ENCODE data around the gene FXYD5. TPM values are rescaled to one million over a fixed set of nuclear protein-coding genes. Genes with fewer than 3 reads are reported as not detected.

The FXYD5 gene
- total RNA-seq, 1 donor from 2014 or later, result 135 TPM

DNA sequence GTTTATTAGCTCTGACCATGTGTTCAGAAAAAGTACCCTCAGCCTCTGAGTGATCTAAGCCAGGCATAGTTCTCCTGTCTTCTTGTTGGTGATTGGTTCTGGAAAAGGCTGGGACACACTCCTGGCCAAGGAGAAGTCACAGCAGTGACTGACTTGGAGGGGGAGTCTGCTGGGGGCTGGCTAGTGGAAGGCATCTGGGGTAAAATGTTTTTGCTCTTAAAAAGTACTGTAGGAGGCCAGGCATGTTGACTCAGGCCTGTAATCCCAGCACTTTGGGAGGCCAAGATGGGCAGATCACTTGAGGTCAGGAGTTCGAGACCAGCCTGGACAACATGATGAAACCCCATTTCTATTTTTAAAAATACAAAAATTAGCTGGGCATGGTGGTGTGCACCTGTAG is 52.3 kb downstream of the FXYD5 start:
- Histone ChIP-seq H3K27me3 (ENCODE audit: control insufficient read depth, insufficient read depth, low read length) (peaks cover 2% of the 10 kb centered on the region), H3K4me3 (ENCODE audit: low read depth, low read length) (no peak overlapping the region), H3K36me3 (ENCODE audit: control insufficient read depth, insufficient read depth, low read length) (no peaks in the 10 kb centered on the region)
- TF ChIP-seq, protein P1, sequence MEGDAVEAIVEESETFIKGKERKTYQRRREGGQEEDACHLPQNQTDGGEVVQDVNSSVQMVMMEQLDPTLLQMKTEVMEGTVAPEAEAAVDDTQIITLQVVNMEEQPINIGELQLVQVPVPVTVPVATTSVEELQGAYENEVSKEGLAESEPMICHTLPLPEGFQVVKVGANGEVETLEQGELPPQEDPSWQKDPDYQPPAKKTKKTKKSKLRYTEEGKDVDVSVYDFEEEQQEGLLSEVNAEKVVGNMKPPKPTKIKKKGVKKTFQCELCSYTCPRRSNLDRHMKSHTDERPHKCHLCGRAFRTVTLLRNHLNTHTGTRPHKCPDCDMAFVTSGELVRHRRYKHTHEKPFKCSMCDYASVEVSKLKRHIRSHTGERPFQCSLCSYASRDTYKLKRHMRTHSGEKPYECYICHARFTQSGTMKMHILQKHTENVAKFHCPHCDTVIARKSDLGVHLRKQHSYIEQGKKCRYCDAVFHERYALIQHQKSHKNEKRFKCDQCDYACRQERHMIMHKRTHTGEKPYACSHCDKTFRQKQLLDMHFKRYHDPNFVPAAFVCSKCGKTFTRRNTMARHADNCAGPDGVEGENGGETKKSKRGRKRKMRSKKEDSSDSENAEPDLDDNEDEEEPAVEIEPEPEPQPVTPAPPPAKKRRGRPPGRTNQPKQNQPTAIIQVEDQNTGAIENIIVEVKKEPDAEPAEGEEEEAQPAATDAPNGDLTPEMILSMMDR (IDR thresholded peaks at IDR 0.05; ENCODE audit: insufficient read depth, low read length, poor library complexity, severe bottlenecking), result no peak
- no peak for DNase-seq (ENCODE audit: low read depth)

DNA sequence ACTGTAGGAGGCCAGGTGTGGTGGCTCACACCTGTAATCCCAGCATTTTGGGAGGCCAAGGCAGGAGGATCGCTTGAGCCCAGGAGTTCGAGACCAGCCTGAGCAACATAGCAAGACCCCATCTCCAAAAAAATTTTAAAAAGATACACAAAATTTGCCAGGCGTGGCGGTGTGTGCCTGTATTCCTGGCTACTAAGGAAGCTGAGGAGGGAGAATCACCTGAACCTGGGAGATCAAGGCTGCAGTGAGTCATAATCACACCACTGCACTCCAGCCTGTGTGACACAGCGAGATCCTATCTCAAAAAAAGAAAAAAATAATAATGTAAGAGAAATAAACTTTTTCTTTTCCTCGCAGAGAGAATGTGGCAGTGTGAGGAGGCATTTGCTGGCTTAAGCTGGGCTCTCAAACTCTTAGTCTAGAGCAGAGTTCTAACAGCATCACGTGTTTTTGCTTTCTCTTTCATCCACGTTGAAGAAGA is 52.9 kb downstream of the FXYD5 start:
- DNase-seq (ENCODE audit: low read depth), result no peak
- Histone ChIP-seq H3K4me3 (ENCODE audit: low read depth, low read length) (no peak overlapping the region), H3K36me3 (ENCODE audit: control insufficient read depth, insufficient read depth, low read length) (no peaks in the 10 kb centered on the region), H3K27me3 (ENCODE audit: control insufficient read depth, insufficient read depth, low read length) (peaks cover 2% of the 10 kb centered on the region)
- TF ChIP-seq, protein P1 (IDR thresholded peaks at IDR 0.05; ENCODE audit: insufficient read depth, low read length, poor library complexity, severe bottlenecking), result no peak

DNA sequence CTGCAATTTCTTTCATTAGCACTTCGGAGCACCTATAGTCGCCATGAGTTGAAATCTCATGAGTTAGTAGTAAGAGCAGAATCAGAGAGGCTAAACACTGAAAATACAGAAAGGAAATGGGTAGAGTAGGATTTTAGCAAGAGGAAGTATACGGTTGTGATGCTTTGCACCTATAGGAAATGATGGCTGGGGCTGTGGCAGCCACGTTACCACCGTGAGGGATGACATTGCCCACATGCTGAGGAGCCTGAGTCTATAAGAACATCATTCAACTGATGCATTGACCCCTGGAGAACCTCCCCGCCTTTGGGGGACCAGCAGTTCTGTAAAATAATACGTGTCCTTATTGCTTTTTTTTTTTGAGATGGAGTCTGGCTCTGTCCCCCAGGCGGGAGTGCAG is 53.6 kb downstream of the FXYD5 start:
- no peak for DNase-seq (ENCODE audit: low read depth)
- Histone ChIP-seq H3K4me3 (ENCODE audit: low read depth, low read length) (no peak overlapping the region), H3K27me3 (ENCODE audit: control insufficient read depth, insufficient read depth, low read length) (peaks cover 2% of the 10 kb centered on the region), H3K36me3 (ENCODE audit: control insufficient read depth, insufficient read depth, low read length) (no peaks in the 10 kb centered on the region)
- TF ChIP-seq, protein P1 (IDR thresholded peaks at IDR 0.05; ENCODE audit: insufficient read depth, low read length, poor library complexity, severe bottlenecking), result no peak

DNA sequence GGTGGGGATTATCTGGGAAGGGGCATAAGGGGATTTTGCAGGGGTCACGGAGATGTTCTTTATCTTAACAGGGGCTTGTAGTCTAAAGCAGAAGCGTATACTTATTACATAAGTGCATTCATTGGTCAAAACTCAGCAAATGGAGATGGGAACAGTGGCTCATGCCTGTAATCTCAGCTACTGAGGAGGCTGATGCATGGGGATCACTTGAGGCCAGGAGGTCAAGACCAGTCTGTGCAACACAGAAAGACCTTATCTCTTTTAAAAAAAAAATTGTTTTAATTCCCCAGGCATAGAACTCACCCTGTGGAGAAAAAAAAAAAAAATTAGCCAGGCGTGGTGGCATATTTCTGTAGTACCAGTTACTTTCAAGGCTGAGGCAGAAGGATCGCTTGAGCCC is 55.1 kb downstream of the FXYD5 start:
- Histone ChIP-seq H3K4me3 (ENCODE audit: low read depth, low read length) (no peak overlapping the region), H3K27me3 (ENCODE audit: control insufficient read depth, insufficient read depth, low read length) (peaks cover 2% of the 10 kb centered on the region), H3K36me3 (ENCODE audit: control insufficient read depth, insufficient read depth, low read length) (no peaks in the 10 kb centered on the region)
- no peak for DNase-seq (ENCODE audit: low read depth)
- TF ChIP-seq, protein P1 (IDR thresholded peaks at IDR 0.05; ENCODE audit: insufficient read depth, low read length, poor library complexity, severe bottlenecking), result no peak

GRCh38 chr19:35211545-35212230 is 57.2 kb downstream of the FXYD5 start:
- Histone ChIP-seq H3K36me3 (ENCODE audit: control insufficient read depth, insufficient read depth, low read length) (no peaks in the 10 kb centered on the region), H3K27me3 (ENCODE audit: control insufficient read depth, insufficient read depth, low read length) (no peaks in the 10 kb centered on the region), H3K4me3 (ENCODE audit: low read depth, low read length) (no peak overlapping the region)
- no peak for DNase-seq (ENCODE audit: low read depth)
- TF ChIP-seq, protein P1 (IDR thresholded peaks at IDR 0.05; ENCODE audit: insufficient read depth, low read length, poor library complexity, severe bottlenecking), result no peak

GRCh38 chr19:35212241-35212640 is 57.7 kb downstream of the FXYD5 start:
- DNase-seq (ENCODE audit: low read depth), result no peak
- H3K4me3 ChIP-seq (ENCODE audit: low read depth, low read length), result no peak overlapping the region
- TF ChIP-seq, protein P1 (IDR thresholded peaks at IDR 0.05; ENCODE audit: insufficient read depth, low read length, poor library complexity, severe bottlenecking), result no peak
- no peaks in the 10 kb centered on the region for H3K27me3 ChIP-seq (ENCODE audit: control insufficient read depth, insufficient read depth, low read length)
- no peaks in the 10 kb centered on the region for H3K36me3 ChIP-seq (ENCODE audit: control insufficient read depth, insufficient read depth, low read length)
